KMS-11 (cell line): ENCODE data around the gene INSYN2B.

Experiments used
- H2AFZ ChIP-seq: fragments of 200-600 bp; sonication (generic); 2 replicates; pipeline ENCODE4 v1.6.1; 2016; ENCODE audit warnings: antibody characterized with exemption, mixed run types, low read depth
- H3K27ac ChIP-seq: fragments of 200-600 bp; sonication (generic); 2 replicates; pipeline ENCODE4 v1.6.1; 2016; ENCODE audit warnings: mild to moderate bottlenecking, mixed run types
- H3K27me3 ChIP-seq: fragments of 200-600 bp; sonication (generic); 2 replicates; pipeline ENCODE4 v1.6.1; 2017; ENCODE audit warnings: mild to moderate bottlenecking, low read depth, mixed run types, moderate library complexity; ENCODE audit not compliant: insufficient read depth
- H3K36me3 ChIP-seq: fragments of 200-600 bp; sonication (generic); 2 replicates; pipeline ENCODE4 v1.6.1; 2017; ENCODE audit warnings: mild to moderate bottlenecking, mixed run types; ENCODE audit not compliant: insufficient read depth
- H3K4me1 ChIP-seq: fragments of 200-600 bp; sonication (generic); 2 replicates; pipeline ENCODE4 v1.6.1; 2016; ENCODE audit warnings: mild to moderate bottlenecking, low read depth, mixed run types; ENCODE audit not compliant: poor library complexity, severe bottlenecking
- H3K4me2 ChIP-seq: fragments of 200-600 bp; sonication (generic); 2 replicates; pipeline ENCODE4 v1.7.0; 2016; ENCODE audit warnings: mild to moderate bottlenecking, mixed run types
- H3K4me3 ChIP-seq: fragments of 200-600 bp; sonication (generic); IDR thresholded peaks from 2 replicates; pipeline ENCODE4 v1.6.1; 2017; ENCODE audit warnings: low read depth, low read length, mixed read lengths; ENCODE audit not compliant: insufficient read depth
- H3K79me2 ChIP-seq: fragments of 200-600 bp; sonication (generic); 2 replicates; pipeline ENCODE4 v1.6.1; 2016; ENCODE audit warnings: low read depth, mixed run types; ENCODE audit not compliant: insufficient read depth
- H3K9ac ChIP-seq: fragments of 200-600 bp; sonication (generic); 2 replicates; pipeline ENCODE4 v1.6.1; 2016; ENCODE audit warnings: mild to moderate bottlenecking, mixed run types
- H4K20me1 ChIP-seq: fragments of 200-600 bp; sonication (generic); 2 replicates; pipeline ENCODE4 v1.6.1; 2016; ENCODE audit warnings: mild to moderate bottlenecking, mixed run types; ENCODE audit not compliant: insufficient read depth
- CTCF ChIP-seq: fragments of 200-600 bp; sonication (generic); conservative IDR thresholded peaks from 2 replicates; pipeline ENCODE4 v1.6.1; 2017; ENCODE audit warnings: low read depth, mild to moderate bottlenecking, antibody characterized with exemption, low read length, moderate library complexity, mixed read lengths

Gene INSYN2B

GRCh38 chr5:169970339-169970738, 10.0 kb downstream of the INSYN2B start:
- Histone ChIP-seq H3K4me2 (no peak overlapping the region), H3K27me3 (no peaks in the 10 kb centered on the region), H3K36me3 (no peaks in the 10 kb centered on the region), H2AFZ (no peak overlapping the region), H3K4me3 (no peak overlapping the region), H3K4me1 (no peaks in the 10 kb centered on the region), H3K9ac (no peak overlapping the region), H4K20me1 (no peaks in the 10 kb centered on the region), H3K79me2 (no peaks in the 10 kb centered on the region), H3K27ac (no peak overlapping the region)
- no peak for TF ChIP-seq CTCF

DNA sequence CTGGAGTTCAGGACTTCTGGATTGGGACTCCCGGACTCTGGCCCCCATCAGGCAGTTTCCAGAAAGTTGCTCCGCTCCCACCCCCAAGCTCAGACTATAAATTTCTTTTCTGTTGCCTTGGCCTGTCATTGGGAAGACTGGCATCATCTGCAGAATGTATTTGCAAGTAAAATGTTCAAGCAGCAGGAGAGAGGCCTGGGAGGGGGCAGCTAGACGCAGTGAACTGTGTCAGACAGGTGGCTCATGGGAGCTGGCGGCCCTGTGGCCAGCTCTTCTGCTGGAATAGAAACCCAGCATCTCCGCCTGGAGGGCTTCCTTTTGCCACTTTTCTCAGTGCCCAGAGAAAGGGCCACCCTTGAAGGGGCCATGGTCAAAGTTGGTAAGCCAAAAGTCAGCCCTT, 16.0 kb downstream of the INSYN2B start:
- Histone ChIP-seq H4K20me1 (no peaks in the 10 kb centered on the region), H3K27ac (no peak overlapping the region)
- TF ChIP-seq CTCF, result no peak

GRCh38 chr5:169960659-169961058, 19.6 kb downstream of the INSYN2B start:
- Histone ChIP-seq H3K27ac (no peak overlapping the region), H3K36me3 (no peaks in the 10 kb centered on the region), H3K4me3 (no peak overlapping the region), H2AFZ (no peak overlapping the region), H3K79me2 (no peaks in the 10 kb centered on the region), H3K27me3 (no peaks in the 10 kb centered on the region), H4K20me1 (no peaks in the 10 kb centered on the region), H3K4me2 (no peak overlapping the region), H3K4me1 (no peaks in the 10 kb centered on the region), H3K9ac (no peak overlapping the region)
- TF ChIP-seq CTCF, result no peak

More for the DNA sequence above, 16.0 kb downstream of the INSYN2B start:
- Histone ChIP-seq H3K4me1 (no peaks in the 10 kb centered on the region), H3K4me3 (no peak overlapping the region), H2AFZ (no peak overlapping the region), H3K9ac (no peak overlapping the region), H3K79me2 (no peaks in the 10 kb centered on the region), H3K36me3 (no peaks in the 10 kb centered on the region), H3K4me2 (no peak overlapping the region), H3K27me3 (no peaks in the 10 kb centered on the region)

- H3K4me3 ChIP-seq, result no peak overlapping the region
- no peak overlapping the region for H3K27ac ChIP-seq
- H2AFZ ChIP-seq, result no peak overlapping the region
- no peaks in the 10 kb centered on the region for H3K79me2 ChIP-seq
- H3K36me3 ChIP-seq, result no peaks in the 10 kb centered on the region
- no peaks in the 10 kb centered on the region for H3K4me1 ChIP-seq
- no peaks in the 10 kb centered on the region for H3K27me3 ChIP-seq
- H4K20me1 ChIP-seq, result no peaks in the 10 kb centered on the region
- no peak for TF ChIP-seq CTCF
- H3K9ac ChIP-seq, result no peak overlapping the region
- no peak overlapping the region for H3K4me2 ChIP-seq
Measured at GRCh38 chr5:169958278-169958677, 22.0 kb downstream of the INSYN2B start.

GRCh38 chr5:169956756-169957155, 23.5 kb downstream of the INSYN2B start:
- TF ChIP-seq CTCF, result no peak
- no peak overlapping the region for H3K27ac ChIP-seq

More at GRCh38 chr5:169956756-169957155, 23.5 kb downstream of the INSYN2B start:
- no peaks in the 10 kb centered on the region for H3K79me2 ChIP-seq
- H3K27me3 ChIP-seq, result no peaks in the 10 kb centered on the region
- H3K4me1 ChIP-seq, result no peaks in the 10 kb centered on the region
- no peak overlapping the region for H3K4me3 ChIP-seq
- no peak overlapping the region for H3K9ac ChIP-seq
- H3K36me3 ChIP-seq, result no peaks in the 10 kb centered on the region
- no peak overlapping the region for H3K4me2 ChIP-seq
- no peak overlapping the region for H2AFZ ChIP-seq
- H4K20me1 ChIP-seq, result no peaks in the 10 kb centered on the region
